Breast epithelium (tissue), 4 donors: ENCODE measurements around the gene ZSCAN1. TPM values are rescaled to one million over a fixed set of nuclear protein-coding genes. Genes with fewer than 3 reads are reported as not detected.

Source experiments
- DNase-seq, 2 donors: peaks; one replicate each; pipeline ENCODE4 v3.0.0-alpha.2; 2019; ENCODE audit warnings: low spot score in 2 of 2
- H3K27ac ChIP-seq, 2 donors: fragments of 200-600 bp; sonication (generic) in 1 of 2; one replicate each; pipeline ENCODE4 v1.5.1; 2016 to 2019; ENCODE audit warnings: mild to moderate bottlenecking in 1 of 2
- H3K27me3 ChIP-seq, 2 donors: fragments of 200-600 bp; sonication (generic) in 1 of 2; one replicate each; pipeline versions ENCODE4 v1.5.1 to v1.6.0; 2017 to 2019; ENCODE audit warnings: control low read depth in 1 of 2, mild to moderate bottlenecking in 1 of 2
- H3K36me3 ChIP-seq: fragments of 200-600 bp; one replicate; pipeline ENCODE4 v1.5.1; 2019
- H3K4me1 ChIP-seq, 2 donors: fragments of 200-600 bp; sonication (generic); one replicate each; pipeline ENCODE4 v1.5.1; 2016 to 2019; ENCODE audit warnings: control low read depth in 1 of 2
- H3K4me3 ChIP-seq, 3 donors: fragments of 200-600 bp; sonication (generic); 1 replicate in 2 of 3; 2 replicates in 1 of 3; pipeline ENCODE4 v1.5.1; 2016 to 2019; ENCODE audit warnings: mild to moderate bottlenecking in 3 of 3, moderate library complexity in 2 of 3
- H3K9me3 ChIP-seq, 2 donors: fragments of 200-600 bp; sonication (generic) in 1 of 2; one replicate each; pipeline ENCODE4 v1.5.1; 2016 to 2019; ENCODE audit warnings: control low read depth in 1 of 2
- POLR2A ChIP-seq: fragments of 450-650 bp; IDR thresholded peaks from one replicate; pipeline ENCODE4 v1.6.1; 2016; ENCODE audit warnings: antibody characterized with exemption, mild to moderate bottlenecking, moderate library complexity
- POLR2AphosphoS5 ChIP-seq, 3 donors: sonication (generic); formaldehyde crosslinking; IDR thresholded peaks; one replicate each; pipeline ENCODE4 v1.6.1; 2017; ENCODE audit warnings: antibody characterized with exemption in 3 of 3
- intact Hi-C: fragments of 100-400 bp; cut with DNase I; formaldehyde crosslinking; loops from one replicate; pipeline ENCODE4 v1.15.1; 2023; ENCODE audit warnings: low total_unique reads
- total RNA-seq, 3 donors: library from RNA; depleted of rRNA; stranded (reverse); fragments of >200 nt; gene quantifications; one replicate each; pipeline ENCODE4 v1.1.0, GENCODE V29; 2016
- TF ChIP-seq, protein P1 (sequence below), 3 donors: fragments of 450-650 bp; IDR thresholded peaks; one replicate each; pipeline ENCODE4 v1.5.1; 2016 to 2017; ENCODE audit warnings: antibody characterized with exemption in 3 of 3, mild to moderate bottlenecking in 3 of 3, moderate library complexity in 3 of 3

ZSCAN1 gene, protein sequence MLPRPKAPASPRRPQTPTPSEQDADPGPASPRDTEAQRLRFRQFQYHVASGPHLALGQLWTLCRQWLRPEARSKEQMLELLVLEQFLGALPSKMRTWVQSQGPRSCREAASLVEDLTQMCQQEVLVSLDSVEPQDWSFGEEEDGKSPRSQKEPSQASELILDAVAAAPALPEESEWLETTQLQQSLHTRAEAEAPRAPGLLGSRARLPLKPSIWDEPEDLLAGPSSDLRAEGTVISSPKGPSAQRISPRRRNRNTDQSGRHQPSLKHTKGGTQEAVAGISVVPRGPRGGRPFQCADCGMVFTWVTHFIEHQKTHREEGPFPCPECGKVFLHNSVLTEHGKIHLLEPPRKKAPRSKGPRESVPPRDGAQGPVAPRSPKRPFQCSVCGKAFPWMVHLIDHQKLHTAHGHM
- total RNA-seq, result 1 to 10 TPM in 1 of 3 donors, not detected in 2; 1.3 TPM

DNA sequence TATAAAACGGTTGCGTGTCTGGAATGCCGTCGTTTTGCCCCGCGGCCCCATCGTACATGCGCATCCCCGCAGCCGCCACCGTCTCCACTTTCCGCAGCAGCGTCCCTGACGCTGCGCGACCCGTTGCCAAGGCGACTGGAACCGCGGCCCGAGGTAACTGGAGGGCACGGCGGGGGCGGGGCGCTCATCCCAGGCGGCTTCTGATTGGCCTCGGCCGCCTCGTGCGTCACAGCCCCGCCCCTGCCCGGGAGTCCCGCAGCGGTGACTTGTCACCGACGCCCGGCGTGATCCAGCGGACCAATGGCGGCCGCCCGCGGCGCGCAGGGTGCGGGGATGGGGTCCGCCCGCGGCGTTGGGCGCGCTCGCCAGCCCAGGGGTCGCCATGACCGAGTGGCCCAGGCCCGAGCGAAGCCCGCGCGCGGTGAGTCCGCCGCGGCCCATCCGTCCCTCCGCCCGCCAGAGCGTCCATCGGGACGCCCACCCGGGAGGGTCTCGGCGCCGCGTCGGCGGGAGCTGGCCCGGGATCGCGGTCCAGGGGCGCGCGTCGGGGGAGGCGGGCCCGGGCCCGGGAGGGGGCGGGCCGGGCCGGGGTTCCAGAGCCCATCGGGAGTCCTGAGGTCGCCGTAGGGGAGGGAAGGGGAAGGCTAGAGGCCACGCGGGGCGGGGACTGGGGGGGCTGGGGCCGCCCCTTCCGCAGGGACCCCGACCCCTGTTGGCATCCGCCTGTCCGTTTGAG lies at the start of gene ZSCAN1:
Gene ZSCAN1, plus strand, starts transcription at position 285 of the 736 bp plus-strand sequence. CDS start 3,812 bp downstream, outside the sequence.
- Histone ChIP-seq H3K4me3 (peak within 1 kb of the TSS; percentile 26 to 79 (median 66)), H3K9me3 (peaks cover 9 to 55% of the 10 kb centered on the region in 2 donors), H3K27me3 (peaks cover 0 to 10% of the 10 kb centered on the region in 2 donors), H3K27ac (peak within 1 kb of the TSS; percentile 70 to 77), H3K36me3 (no peaks in the 10 kb centered on the region), H3K4me1 (no peaks in the 10 kb centered on the region)
- peak; percentile 93 to 96 for DNase-seq
- TF ChIP-seq, protein P1, sequence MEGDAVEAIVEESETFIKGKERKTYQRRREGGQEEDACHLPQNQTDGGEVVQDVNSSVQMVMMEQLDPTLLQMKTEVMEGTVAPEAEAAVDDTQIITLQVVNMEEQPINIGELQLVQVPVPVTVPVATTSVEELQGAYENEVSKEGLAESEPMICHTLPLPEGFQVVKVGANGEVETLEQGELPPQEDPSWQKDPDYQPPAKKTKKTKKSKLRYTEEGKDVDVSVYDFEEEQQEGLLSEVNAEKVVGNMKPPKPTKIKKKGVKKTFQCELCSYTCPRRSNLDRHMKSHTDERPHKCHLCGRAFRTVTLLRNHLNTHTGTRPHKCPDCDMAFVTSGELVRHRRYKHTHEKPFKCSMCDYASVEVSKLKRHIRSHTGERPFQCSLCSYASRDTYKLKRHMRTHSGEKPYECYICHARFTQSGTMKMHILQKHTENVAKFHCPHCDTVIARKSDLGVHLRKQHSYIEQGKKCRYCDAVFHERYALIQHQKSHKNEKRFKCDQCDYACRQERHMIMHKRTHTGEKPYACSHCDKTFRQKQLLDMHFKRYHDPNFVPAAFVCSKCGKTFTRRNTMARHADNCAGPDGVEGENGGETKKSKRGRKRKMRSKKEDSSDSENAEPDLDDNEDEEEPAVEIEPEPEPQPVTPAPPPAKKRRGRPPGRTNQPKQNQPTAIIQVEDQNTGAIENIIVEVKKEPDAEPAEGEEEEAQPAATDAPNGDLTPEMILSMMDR (IDR thresholded peaks at IDR 0.05), result no peak
- TF ChIP-seq POLR2AphosphoS5 (IDR thresholded peaks at IDR 0.05), result peak in 1 of 3 donors; percentile 63
- intact Hi-C loops, result no loop called here

DNA sequence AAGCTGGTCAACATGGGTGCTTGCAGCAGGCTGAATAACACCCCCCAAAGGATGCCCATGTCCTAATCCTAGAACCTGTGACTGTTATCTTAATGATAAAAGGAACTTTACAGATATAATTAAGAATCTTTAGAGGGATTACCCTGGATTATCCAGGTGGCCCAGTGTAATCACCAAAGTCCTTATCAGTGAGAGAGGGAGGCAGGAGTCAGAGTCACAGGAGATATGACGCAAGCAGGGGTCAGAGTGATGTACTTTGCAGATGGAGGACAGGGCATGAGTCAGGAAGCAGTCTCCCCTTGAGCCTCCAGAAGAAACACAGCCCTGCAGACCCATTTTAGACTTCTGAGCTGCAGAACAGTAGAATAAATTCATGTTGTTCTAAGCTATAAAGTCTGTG lies 41.0 kb upstream of the ZSCAN1 start:
- no peaks in the 10 kb centered on the region for H3K27me3 ChIP-seq
- peaks cover 30% of the 10 kb centered on the region for H3K36me3 ChIP-seq
- H3K27ac ChIP-seq, result no peak overlapping the region
- H3K4me1 ChIP-seq, result no peaks in the 10 kb centered on the region
- intact Hi-C loops, result no loop called here
- TF ChIP-seq, protein P1 (IDR thresholded peaks at IDR 0.05), result no peak
- TF ChIP-seq POLR2AphosphoS5 (IDR thresholded peaks at IDR 0.05) (no peak), POLR2A (no peak)
- peaks cover 94 to 98% of the 10 kb centered on the region in 2 donors for H3K9me3 ChIP-seq
- DNase-seq, result no peak
- H3K4me3 ChIP-seq, result no peak overlapping the region

- intact Hi-C loops, result no loop called here
- TF ChIP-seq POLR2A (no peak), POLR2AphosphoS5 (IDR thresholded peaks at IDR 0.05) (no peak)
- TF ChIP-seq, protein P1 (IDR thresholded peaks at IDR 0.05), result no peak
- DNase-seq, result no peak
- H3K9me3 ChIP-seq, result peaks cover 58 to 76% of the 10 kb centered on the region in 2 donors
- H3K4me3 ChIP-seq, result peak overlapping the region in 1 of 3 donors; percentile 96
- H3K4me1 ChIP-seq, result peaks cover 0 to 8% of the 10 kb centered on the region in 2 donors
- H3K27me3 ChIP-seq, result no peaks in the 10 kb centered on the region
- H3K27ac ChIP-seq, result no peak overlapping the region
- H3K36me3 ChIP-seq, result peaks cover 17% of the 10 kb centered on the region
These were observed 33.1 kb upstream of the ZSCAN1 start for GRCh38 chr19:58000677-58001076.

- Histone ChIP-seq H3K27ac (peak overlapping the region; percentile 95 to 97), H3K36me3 (peaks cover 22% of the 10 kb centered on the region), H3K27me3 (no peaks in the 10 kb centered on the region), H3K4me1 (peaks cover 0 to 8% of the 10 kb centered on the region in 2 donors), H3K9me3 (peaks cover 57 to 76% of the 10 kb centered on the region in 2 donors), H3K4me3 (peak overlapping the region; percentile 76 to 96 (median 96))
- TF ChIP-seq, protein P1 (IDR thresholded peaks at IDR 0.05), result no peak
- TF ChIP-seq POLR2AphosphoS5 (IDR thresholded peaks at IDR 0.05) (no peak), POLR2A (no peak)
- no peak for DNase-seq
- intact Hi-C loops, result no loop called here
These were observed 31.9 kb upstream of the ZSCAN1 start for GRCh38 chr19:58001895-58002369.
